ENCODE measurements around the gene NCR2. TPM values are rescaled to one million over a fixed set of nuclear protein-coding genes. Genes with fewer than 3 reads are reported as not detected.

Gene NCR2
- total RNA-seq, 4 donors from 2014 or later, result not detected

DNA sequence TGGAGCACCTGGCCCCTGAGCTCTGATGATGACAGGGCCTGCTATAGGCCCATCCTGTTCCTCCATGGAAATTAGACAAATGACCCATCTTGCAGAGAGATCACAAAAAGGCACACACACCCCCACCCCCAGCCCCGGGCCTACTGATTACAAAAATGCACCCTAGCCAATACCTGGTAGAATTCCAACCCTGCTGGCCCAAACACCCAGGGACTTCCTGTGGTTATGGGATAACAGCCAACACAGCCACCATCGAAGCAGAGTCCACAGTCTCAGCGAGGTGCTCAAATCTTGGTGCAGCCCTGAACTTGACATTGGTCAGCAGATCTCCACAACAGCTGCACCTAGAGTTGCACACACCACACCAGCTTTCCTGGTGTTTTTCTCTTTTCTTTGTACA is 17.0 kb downstream of the NCR2 start:
- peaks cover 3 to 18% (median 12%) of the 10 kb centered on the region in 3 donors for H3K27me3 ChIP-seq
- H3K9me3 ChIP-seq, result no peaks in the 10 kb centered on the region
- no peaks in the 10 kb centered on the region for H3K36me3 ChIP-seq
- H3K4me1 ChIP-seq, result no peaks in the 10 kb centered on the region
- no peak overlapping the region for H3K4me3 ChIP-seq
- ATAC-seq (no peak), DNase-seq (no peak)
- TF ChIP-seq POLR2A (IDR thresholded peaks at IDR 0.05), result no peak
- in situ Hi-C loops (cut with MboI; ENCODE audit: low sequenced_read_pairs in 4 of 4), result no loop called here
- H3K27ac ChIP-seq, result no peak overlapping the region
- intact Hi-C loops (cut with DNase I; ENCODE audit: low total_unique reads), result no loop called here

- no peaks in the 10 kb centered on the region for H3K4me1 ChIP-seq
- no peak overlapping the region for H3K27ac ChIP-seq
- no peaks in the 10 kb centered on the region for H3K9me3 ChIP-seq
- in situ Hi-C loops (cut with MboI; ENCODE audit: low sequenced_read_pairs in 4 of 4), result no loop called here
- no peaks in the 10 kb centered on the region for H3K36me3 ChIP-seq
- DNase-seq, result no peak
- no peak for ATAC-seq
- intact Hi-C loops (cut with DNase I; ENCODE audit: low total_unique reads), result no loop called here
- no peak overlapping the region for H3K4me3 ChIP-seq
- H3K27me3 ChIP-seq, result peaks cover 3 to 13% (median 12%) of the 10 kb centered on the region in 3 donors
- TF ChIP-seq, protein P1, sequence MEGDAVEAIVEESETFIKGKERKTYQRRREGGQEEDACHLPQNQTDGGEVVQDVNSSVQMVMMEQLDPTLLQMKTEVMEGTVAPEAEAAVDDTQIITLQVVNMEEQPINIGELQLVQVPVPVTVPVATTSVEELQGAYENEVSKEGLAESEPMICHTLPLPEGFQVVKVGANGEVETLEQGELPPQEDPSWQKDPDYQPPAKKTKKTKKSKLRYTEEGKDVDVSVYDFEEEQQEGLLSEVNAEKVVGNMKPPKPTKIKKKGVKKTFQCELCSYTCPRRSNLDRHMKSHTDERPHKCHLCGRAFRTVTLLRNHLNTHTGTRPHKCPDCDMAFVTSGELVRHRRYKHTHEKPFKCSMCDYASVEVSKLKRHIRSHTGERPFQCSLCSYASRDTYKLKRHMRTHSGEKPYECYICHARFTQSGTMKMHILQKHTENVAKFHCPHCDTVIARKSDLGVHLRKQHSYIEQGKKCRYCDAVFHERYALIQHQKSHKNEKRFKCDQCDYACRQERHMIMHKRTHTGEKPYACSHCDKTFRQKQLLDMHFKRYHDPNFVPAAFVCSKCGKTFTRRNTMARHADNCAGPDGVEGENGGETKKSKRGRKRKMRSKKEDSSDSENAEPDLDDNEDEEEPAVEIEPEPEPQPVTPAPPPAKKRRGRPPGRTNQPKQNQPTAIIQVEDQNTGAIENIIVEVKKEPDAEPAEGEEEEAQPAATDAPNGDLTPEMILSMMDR (IDR thresholded peaks at IDR 0.05 in 4 of 5, conservative IDR thresholded peaks at IDR 0.05 in 1 of 5), result no peak
- no peak for TF ChIP-seq POLR2A (IDR thresholded peaks at IDR 0.05)
Measured at GRCh38 chr6:41352907-41353306, 17.5 kb downstream of the NCR2 start.

DNA sequence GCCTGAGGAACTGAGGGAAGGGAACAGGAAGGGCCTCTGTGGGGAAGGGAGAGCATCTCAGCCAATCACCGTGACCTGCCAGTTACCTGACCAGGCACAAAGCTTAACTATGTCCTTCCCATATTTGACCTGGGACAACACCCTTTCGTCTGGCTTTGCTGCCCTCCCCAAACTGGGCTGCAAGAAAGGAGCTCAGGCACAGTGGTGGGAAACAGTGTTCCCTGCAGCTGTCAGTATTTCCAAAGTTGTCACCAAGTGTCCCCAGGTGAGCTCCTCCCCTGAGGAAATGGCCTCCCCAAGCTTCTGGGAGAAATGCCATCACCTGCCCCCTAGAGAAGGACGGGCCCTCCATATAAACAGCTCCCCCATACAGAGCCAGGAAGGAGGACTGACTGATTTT is 17.9 kb downstream of the NCR2 start:
- in situ Hi-C loops (cut with MboI; ENCODE audit: low sequenced_read_pairs in 4 of 4) (no loop called here), intact Hi-C loops (cut with DNase I; ENCODE audit: low total_unique reads) (no loop called here)
- Histone ChIP-seq H3K27me3 (peaks cover 3 to 11% (median 10%) of the 10 kb centered on the region in 3 donors), H3K27ac (no peak overlapping the region), H3K4me3 (no peak overlapping the region), H3K4me1 (no peaks in the 10 kb centered on the region), H3K36me3 (no peaks in the 10 kb centered on the region), H3K9me3 (no peaks in the 10 kb centered on the region)
- no peak for ATAC-seq
- no peak for DNase-seq
- no peak for TF ChIP-seq POLR2A (IDR thresholded peaks at IDR 0.05)
- TF ChIP-seq, protein P1 (IDR thresholded peaks at IDR 0.05 in 4 of 5, conservative IDR thresholded peaks at IDR 0.05 in 1 of 5), result no peak

DNA sequence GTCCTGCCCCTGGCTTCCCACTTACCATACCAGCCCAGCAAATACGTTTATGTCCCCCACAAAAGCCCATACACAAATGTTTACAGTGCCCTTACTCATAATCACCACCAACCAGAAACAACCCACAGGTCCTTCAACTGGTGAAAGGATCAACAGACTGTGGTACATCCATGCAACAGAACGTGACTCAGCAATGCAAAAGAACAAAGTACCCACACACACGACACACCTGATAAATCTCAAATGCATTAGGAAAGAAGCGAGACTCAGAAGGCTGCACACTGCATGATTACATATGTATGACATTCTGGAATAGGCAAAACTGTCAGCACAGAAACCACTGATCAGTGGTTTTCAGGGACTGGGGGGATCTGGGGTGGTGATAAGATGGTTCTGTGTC is 20.5 kb downstream of the NCR2 start:
- no peak for ATAC-seq
- peaks cover 0 to 12% (median 4%) of the 10 kb centered on the region in 3 donors for H3K27me3 ChIP-seq
- no peak for DNase-seq
- in situ Hi-C loops (cut with MboI; ENCODE audit: low sequenced_read_pairs in 4 of 4), result no loop called here
- H3K36me3 ChIP-seq, result no peaks in the 10 kb centered on the region
- H3K4me1 ChIP-seq, result no peaks in the 10 kb centered on the region
- no peak overlapping the region for H3K4me3 ChIP-seq
- intact Hi-C loops (cut with DNase I; ENCODE audit: low total_unique reads), result no loop called here
- H3K9me3 ChIP-seq, result no peaks in the 10 kb centered on the region
- H3K27ac ChIP-seq, result no peak overlapping the region
- TF ChIP-seq, protein P1 (IDR thresholded peaks at IDR 0.05 in 4 of 5, conservative IDR thresholded peaks at IDR 0.05 in 1 of 5), result no peak
- no peak for TF ChIP-seq POLR2A (IDR thresholded peaks at IDR 0.05)

- intact Hi-C loops (cut with DNase I; ENCODE audit: low total_unique reads) (no loop called here), in situ Hi-C loops (cut with MboI; ENCODE audit: low sequenced_read_pairs in 4 of 4) (no loop called here)
- H3K27me3 ChIP-seq, result peaks cover 0 to 18% (median 4%) of the 10 kb centered on the region in 3 donors
- ATAC-seq, result no peak
- no peaks in the 10 kb centered on the region for H3K36me3 ChIP-seq
- no peak overlapping the region for H3K4me3 ChIP-seq
- no peak for DNase-seq
- no peak overlapping the region for H3K27ac ChIP-seq
- H3K9me3 ChIP-seq, result no peaks in the 10 kb centered on the region
- H3K4me1 ChIP-seq, result no peaks in the 10 kb centered on the region
- TF ChIP-seq, protein P1 (IDR thresholded peaks at IDR 0.05 in 4 of 5, conservative IDR thresholded peaks at IDR 0.05 in 1 of 5), result no peak
- no peak for TF ChIP-seq POLR2A (IDR thresholded peaks at IDR 0.05)
Measured at GRCh38 chr6:41356825-41357224, 21.4 kb downstream of the NCR2 start.
